T follicular helper cell (primary cell): ENCODE data around the gene OAS3.

Experiments used
- DNase-seq: peaks from one replicate; pipeline ENCODE4 v3.0.0-alpha.2; 2020; ENCODE audit warnings: low read depth

The OAS3 gene

DNA sequence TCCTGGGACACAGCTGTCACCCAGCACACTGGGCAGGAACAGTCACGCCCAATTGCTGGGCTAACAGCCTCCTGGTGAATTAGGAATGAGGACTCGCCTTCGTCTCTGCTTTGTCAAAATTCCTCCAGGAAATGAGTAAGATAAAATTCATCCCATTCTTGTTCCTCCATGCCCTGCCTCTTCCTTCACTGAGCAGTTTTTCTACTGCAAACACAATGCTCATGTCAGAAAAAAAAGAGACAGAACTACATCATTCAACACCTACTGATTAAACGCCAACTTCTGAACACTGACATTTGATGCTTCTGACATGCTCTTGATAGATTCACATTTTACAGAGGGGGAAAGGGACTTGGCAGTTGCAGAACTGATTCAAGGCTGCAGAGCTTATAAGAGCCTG, 80.8 kb downstream of the OAS3 start:
- no peak for DNase-seq

DNA sequence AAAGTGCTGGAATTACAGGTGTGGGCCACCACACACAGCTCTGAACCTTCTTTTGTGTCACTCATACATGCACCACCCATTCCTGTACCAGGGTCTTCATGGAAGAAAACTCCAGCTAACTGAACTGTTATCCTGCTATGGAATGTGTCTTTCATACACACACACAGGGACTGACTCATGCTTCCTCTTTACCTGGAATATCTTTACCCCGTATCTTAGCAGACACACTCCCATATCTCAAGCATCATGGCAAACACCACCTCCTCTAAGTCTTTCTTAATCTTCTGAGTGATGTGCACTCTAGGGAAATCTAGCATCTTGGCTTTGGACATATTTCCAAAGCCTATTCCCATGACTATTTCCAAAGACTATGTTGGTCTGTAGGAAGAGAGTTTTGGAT, 83.2 kb downstream of the OAS3 start:
- no peak for DNase-seq
